ENCODE results near the gene LIX1L.

Gene LIX1L

DNA sequence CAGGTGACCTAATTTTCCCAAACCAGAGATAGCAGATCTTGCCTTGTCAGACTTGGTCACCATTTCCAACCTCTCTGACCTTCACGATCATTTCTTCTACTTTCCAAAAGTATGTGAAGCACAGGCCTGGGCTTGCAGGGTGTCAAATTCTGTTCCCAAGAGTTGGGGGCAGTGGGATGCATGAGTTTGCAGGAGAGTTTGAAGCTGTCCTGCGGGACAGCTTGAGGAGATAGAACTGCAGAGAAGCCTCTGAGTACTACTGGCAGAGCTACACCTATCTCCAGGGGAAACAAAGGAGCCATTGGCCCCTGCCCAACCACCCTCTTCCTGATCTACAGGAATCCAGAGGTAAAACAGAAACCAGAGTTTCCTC, 27.3 kb upstream of the LIX1L start:
- DNase-seq = no peak

DNA sequence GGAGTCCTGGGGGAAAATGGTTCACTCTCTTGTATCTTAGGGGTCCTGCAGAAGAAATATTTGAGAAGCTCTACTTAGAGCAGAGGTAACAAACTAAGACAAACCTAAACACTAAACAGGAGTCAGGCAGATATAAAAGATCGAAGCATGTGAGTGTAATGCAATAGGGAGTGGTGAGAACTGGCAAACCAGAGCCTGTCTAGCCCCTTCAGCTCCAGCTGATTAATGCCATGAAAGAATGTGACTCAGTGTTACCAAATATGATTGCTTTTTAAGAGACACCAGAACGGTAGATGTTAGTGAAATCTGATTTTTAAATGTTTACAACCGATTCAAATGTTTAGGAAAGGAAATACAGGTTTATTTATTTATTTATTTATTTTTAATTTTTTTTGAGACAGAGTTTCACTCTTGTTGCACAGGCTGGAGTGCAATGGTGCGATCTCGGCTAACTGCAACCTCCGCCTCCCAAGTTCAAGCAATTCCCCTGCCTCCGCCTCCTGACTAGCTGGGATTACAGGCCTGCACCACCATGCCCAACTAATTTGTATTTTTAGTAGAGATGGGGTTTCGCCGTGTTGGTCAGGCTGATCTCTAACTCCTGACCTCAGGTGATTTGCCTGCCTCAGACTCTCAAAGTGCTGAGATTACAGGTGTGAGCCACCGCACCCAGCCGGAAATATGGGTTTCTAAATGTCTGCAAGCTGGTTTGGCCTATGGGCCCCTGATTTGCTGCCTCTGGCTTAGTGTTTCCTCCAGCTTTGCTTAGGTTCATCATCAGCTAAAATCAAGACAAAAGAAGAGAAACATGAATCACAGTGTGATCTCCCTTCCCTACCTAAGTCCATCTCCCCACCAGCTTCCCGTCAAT, 26.4 kb upstream of the LIX1L start:
- DNase-seq = no peak

- no peak for DNase-seq
These were observed 25.4 kb upstream of the LIX1L start for GRCh38 chr1:145983206-145983675.

- no peak for DNase-seq
These were observed 24.4 kb upstream of the LIX1L start for GRCh38 chr1:145982010-145982723.

DNA sequence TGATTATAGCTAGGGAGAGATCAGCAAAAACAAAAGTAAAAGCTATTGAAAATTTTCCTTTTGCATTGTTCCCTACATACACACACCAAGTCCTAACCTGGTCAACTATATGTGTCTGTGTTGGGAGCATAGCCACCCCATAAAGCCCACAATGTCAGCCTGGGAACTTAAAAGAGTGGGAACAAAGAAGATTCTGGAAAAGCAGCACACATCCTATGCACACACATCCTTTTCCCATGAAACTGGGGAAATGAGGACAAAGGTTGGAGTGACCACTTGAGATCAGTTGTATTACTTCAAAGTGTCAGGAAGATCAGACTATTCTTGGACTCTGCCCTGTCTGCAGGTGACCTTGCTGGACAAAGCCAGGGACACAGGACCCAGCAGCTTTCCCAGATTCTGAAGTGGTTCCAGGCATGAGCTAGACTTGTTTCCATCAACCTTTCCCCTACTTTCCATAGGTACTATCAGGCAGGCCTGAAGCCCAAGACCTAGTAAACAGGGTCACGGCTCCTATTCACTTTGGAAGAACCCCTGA, 22.7 kb upstream of the LIX1L start:
- no peak for DNase-seq

DNA sequence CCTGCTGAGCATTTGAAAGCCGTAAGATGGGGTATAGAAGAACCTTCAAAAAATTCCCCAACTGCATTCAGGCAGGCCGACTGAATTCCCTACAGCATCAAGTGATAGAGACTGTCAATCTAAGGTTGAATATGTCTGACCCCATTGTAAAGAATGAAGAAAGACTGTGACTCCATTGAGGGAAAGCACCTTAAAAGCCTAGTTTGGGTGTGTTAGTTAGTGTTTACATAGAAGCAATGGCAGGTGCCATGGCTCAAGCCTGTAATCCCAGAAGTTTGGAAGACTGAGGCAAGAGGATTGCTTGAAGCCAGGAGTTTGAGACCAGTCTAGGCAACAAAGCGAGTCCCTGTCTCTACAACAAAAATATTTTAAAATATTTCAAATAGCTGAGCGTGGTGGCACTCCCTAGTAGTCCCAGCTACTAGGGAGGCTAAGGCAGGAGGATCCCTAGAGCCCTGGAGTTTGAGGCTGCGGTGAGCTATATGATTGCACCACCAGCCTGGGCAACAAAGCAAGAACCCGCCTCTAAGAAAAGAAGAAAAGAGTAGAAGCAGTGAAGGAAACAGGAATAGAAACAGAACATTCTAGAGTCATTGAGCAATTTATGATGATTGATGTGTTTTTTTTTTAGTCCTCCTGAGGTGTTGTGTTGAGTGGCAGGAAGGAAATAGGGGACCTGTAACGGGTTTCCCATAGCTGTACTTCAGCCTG, 22.1 kb upstream of the LIX1L start:
- DNase-seq = no peak

- DNase-seq = no peak
These were observed 21.3 kb upstream of the LIX1L start for GRCh38 chr1:145978854-145979745.

DNA sequence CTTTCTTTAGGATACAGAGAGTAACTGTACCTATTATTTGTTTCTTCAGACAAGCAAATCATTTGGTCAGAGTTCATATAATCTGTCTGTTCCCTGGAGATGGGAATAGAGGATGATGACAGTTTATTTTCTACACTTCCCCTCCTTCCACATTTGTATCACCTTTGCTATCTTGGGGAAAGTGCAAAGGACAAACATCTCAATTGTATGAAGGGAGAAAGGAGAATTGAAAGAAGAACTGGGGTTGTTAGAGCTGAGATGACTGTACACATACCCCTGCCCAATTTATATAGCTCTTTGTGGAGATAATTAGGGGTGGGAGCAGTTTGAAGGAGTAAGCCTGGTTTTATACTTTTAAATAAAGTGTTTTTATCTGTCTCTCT, 20.6 kb upstream of the LIX1L start:
- DNase-seq = no peak

DNA sequence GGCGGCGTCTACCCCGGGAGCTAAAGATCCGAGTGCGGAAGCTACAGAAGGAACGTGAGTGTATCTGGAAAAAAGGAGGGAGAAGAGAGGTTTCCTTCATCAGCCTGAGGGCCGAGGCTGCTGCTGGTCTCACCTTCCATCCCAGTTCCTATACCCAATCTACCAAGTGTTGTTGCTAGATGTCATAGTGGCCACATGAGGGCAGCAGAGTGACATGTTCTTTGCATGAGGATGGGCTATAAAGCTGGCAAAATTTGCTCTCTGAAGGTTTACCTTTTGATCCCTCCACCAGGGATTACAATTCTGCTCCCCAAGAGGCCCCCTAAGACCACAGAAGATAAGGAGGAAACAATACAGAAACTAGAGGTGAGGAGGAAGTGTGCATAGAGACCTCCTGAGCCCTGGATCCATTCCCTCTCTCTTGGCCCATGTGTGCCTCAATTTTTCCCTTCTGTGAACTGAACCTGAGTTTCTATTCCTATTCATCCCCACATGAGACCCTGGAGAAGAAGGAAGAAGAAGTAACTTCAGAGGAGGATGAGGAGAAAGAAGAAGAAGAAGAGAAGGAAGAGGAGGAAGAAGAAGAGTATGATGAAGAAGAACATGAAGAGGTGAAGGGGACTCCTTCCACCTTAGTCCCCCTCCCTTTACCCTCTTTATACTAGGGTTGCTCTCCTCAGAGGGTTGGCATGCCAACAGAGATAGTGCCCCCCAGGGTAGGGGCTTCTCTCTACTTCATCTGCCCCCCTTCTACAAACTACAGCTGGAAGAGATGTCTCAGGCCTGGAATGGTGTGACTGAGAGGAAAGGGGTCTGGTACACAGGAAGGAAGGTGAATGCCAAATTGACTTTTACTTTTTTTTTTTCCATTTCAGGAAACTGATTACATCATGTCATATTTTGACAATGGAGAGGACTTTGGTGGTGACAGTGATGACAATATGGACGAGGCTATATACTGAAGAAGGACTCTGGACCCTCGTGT, 20.0 kb upstream of the LIX1L start:
- DNase-seq = peak; percentile 44

GRCh38 chr1:145977016-145977415, 19.2 kb upstream of the LIX1L start:
- DNase-seq = no peak

DNA sequence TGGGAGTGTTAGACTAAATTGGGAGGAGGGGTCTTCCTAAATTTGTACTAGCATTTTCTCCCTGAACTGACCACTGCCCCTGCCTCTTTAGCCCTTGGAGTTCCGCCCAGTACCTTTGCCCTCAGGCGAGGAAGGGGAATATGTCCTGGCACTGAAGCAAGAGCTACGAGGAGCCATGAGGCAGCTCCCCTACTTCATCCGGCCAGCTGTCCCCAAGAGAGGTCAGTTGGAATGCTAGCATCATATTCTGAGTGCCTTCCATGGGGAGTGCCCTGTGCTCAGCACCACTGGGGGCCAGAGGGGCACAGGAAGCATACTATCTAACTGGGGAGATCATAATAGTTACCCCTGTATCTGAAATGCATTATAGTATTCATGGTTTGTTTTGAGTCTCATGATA, 17.4 kb upstream of the LIX1L start:
- DNase-seq = no peak

- DNase-seq = no peak
These were observed 16.9 kb upstream of the LIX1L start for GRCh38 chr1:145974721-145975120.

- no peak for DNase-seq
These were observed 14.8 kb upstream of the LIX1L start for GRCh38 chr1:145972580-145972979.

DNA sequence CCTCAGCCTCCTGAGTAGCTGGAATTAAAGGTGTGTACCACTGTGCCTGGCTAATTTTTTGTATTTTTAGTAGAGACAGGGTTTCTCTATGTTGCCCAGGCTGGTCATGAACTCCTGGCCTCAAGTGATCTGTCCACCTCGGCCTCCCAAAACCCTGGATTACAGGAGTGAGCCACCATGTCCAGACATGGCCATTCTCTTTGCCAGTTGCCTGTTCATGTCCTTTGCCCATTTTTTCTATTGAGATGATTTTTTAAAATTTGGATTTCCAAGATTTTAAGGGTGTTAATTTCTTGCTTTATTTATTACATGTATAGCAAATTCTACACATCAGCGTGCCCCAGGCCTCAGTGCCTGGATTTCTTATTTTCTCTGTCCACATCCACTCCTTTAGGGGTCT, 9.5 kb upstream of the LIX1L start:
- no peak for DNase-seq

DNA sequence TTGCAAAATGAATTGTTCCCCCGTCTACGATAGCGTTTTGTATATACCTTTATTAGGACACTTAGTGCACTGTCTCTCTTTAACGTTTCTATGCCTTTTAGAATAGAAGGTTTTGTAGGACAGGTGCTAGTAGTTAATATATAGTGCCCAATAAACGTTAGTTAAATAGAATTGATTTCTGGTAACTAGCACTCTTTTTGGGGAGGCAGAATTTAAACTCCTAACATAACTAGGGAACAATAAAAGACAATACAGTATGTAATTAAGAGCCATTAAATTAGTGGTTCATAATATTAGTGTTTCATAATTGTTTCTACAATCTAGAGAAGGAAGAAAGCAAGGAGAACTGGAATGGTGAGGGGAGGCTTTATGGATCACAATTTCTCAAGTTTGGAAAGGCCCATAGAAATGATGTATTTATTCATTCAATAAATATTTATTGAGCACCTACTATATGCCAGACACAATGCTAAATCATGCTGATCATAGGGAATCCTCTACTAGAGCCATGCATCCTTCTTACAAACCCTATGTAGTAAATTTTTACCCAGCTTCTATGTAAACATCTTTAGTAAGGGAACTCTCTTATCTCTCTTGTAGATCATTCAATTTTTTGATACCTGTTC, 7.4 kb upstream of the LIX1L start:
- no peak for DNase-seq

DNA sequence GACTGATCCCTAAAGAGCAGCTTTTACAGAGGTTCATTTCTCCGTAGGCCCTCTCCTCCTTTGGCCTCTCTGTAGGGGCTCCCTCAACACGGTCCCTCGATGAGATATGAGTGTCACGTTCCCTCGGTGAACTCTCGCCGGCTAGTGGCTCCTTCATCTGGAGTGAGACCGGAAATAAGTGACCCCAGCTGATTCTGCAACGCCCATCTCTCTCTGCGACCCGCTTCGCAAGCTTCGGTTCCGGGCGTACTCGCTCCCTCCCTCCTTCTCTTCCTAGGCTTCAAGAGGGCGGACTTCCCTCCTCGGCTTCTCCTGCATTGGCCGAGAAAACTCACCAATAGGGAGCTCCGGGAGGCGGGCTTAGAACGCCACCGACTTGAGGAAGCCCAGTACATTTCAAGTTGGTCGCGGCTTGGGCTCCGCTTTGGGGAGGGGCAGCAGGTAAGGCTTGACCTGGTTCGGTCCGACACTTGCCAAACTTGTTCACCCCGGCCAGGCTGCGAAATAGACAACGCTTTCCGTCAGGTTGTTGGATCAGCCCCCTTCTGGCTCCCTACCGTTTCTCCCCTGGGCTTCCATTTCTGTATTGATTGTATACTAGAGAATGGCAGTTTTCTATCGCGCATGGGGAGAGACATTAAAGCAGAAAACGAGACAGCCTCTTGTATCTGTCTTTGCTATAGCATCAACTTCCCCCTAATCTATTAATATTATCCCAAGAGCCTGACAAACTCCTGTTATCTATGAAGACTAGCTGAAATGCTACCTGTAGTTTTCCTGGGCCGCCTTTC, 6.7 kb upstream of the LIX1L start, which contains the start of the genes ANKRD34A and POLR3GL:
Gene ANKRD34A, minus strand, starts transcription at position 248 of the 791 bp plus-strand sequence. CDS start 2,816 bp downstream, outside the sequence.
Gene POLR3GL, plus strand, starts transcription at position 363 of the 791 bp plus-strand sequence. CDS start 10,176 bp downstream, outside the sequence.
- DNase-seq = peak; percentile 69

DNA sequence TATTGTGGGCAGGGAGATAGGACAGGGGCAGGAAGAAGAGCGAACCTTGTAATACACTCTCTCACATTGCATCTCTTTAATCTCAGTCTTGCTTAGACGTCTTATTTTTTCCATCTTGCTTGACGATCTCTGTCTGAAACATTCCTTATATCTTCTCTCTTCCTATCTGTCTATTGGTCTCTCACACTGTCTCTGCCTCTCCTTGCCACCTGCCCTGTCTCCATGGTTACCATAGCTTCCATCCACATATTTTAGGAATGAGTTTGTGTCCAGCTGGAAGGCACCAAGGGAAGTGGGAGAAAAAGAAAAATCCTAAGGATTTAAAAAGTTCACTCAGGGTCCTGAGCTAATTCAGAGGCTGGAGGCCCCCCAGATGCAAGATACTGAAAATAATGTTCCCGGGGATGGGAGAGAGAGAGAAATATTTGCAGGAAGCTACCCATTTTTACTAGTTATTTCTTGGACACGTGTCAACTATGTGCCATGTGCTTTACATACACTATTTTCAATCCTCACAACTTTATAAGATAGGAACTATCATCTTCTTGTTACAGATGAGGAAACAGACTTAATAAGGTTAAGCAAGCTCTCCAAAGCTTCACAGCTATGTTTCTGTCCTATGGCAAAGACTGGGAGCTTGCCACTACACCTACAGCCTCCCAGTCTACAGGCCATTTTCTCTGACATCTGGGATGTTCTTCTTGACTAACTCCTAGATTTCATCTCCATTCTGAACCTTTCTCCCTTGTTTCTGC, 5.6 kb upstream of the LIX1L start:
- DNase-seq = peak; percentile 47
